Uterus (tissue), 2 donors: ENCODE measurements around the gene TCP1.

Experiments used
- POLR2A ChIP-seq, 2 donors: fragments of 450-650 bp; IDR thresholded peaks; one replicate each; pipeline ENCODE4 v1.6.1; 2016; ENCODE audit warnings: antibody characterized with exemption in 2 of 2, mild to moderate bottlenecking in 1 of 2, moderate library complexity in 1 of 2
- TF ChIP-seq, protein P1 (sequence below), 4 experiments: fragments of 200-600 bp in 2 of 4; fragments of 450-650 bp in 2 of 4; sonication (generic) in 2 of 4; IDR thresholded peaks; one replicate each; pipeline ENCODE4 v1.5.1; 2016 to 2019; ENCODE audit warnings: antibody characterized with exemption in 4 of 4, mild to moderate bottlenecking in 2 of 4, moderate library complexity in 1 of 4

DNA sequence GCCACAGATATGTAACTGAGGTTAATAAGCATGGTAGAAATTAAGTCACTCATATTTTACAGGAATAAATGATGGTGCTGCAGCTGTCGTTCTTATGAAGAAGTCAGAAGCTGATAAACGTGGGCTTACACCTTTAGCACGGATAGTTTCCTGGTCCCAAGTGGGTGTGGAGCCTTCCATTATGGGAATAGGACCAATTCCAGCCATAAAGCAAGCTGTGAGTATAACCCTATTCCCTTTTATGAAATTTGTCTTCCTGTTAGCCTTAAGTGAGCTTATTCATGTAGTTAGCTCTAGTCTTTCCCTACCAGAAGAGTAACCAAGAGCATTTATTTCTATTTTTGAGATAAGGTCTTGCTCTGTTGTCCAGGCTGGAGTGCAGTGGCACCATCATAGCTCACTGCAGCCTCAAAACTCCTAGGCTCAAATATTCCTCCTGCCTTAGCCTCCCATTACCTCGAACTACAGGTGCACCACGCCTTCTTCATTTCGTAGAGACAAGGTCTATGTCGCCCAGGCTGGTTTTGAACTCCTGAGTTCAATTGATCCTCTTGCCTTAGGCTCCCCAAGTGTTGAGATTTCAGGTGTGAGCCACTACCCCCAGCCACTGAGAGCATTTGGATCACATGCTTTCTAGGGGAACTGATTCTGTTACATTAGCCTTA is 12.0 kb downstream of the TCP1 start:
- TF ChIP-seq, protein P1, sequence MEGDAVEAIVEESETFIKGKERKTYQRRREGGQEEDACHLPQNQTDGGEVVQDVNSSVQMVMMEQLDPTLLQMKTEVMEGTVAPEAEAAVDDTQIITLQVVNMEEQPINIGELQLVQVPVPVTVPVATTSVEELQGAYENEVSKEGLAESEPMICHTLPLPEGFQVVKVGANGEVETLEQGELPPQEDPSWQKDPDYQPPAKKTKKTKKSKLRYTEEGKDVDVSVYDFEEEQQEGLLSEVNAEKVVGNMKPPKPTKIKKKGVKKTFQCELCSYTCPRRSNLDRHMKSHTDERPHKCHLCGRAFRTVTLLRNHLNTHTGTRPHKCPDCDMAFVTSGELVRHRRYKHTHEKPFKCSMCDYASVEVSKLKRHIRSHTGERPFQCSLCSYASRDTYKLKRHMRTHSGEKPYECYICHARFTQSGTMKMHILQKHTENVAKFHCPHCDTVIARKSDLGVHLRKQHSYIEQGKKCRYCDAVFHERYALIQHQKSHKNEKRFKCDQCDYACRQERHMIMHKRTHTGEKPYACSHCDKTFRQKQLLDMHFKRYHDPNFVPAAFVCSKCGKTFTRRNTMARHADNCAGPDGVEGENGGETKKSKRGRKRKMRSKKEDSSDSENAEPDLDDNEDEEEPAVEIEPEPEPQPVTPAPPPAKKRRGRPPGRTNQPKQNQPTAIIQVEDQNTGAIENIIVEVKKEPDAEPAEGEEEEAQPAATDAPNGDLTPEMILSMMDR (IDR thresholded peaks at IDR 0.05), result no peak
- no peak for TF ChIP-seq POLR2A (IDR thresholded peaks at IDR 0.05)
